NCI-H146 treated with DMSO at 0.1 percent for 48 hours (cell line): ENCODE measurements around the gene CSTPP1.
A peak's percentile ranks its signal among the peaks of the same experiment; 100 is the strongest.

ENCODE experiments used
- DNase-seq: peaks from one replicate; lab custom pipeline; 2025; ENCODE audit not compliant: unreplicated experiment; lab: John Stamatoyannopoulos, UW

The CSTPP1 gene

DNA sequence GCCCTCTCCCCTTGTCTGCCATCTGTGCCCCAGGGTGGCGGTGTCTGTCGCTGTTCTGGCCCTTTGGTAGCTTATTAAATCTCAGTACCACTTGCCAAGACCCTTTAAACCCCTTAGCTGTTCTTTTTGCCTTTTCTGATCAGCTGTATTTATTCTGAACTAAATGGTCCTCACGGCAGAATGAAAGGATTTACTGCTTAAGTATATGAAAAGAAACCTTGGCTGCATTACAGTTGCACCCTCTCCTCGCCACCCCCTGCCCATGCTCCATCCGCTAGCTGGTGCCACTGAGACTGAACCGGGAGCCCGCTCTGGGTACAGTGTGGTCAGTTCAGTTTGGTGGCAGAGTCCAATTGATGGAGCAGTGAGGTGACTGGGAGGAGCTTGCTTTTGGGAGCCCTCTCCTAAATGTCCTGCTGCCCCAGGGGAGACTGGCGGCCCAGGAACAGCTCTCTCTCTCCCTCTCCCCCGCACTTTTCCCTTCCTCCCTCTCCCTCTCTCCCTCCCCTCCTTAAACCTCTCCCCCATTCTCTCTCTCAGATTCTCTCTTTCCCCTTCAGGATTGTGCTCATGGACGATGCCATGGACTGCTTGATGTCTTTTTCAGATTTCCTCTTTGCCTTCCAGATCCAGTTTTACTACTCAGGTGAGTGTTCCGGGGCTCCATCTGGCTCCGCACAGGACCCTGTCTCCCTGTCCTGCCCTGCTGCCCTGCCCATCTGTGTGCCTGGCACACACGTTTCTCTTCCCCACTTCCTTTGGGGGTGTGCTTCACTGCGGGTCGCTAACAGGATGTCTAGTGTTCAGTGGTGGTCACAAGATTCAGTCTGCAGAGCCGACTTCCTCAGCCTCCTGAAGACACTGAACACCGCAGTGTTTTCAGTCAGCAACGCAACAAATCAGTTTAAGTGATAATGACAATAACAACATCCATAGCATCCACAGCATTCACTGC lies 218.3 kb downstream of the CSTPP1 start:
- no peak for DNase-seq

- DNase-seq: no peak
These were observed 219.3 kb downstream of the CSTPP1 start for GRCh38 chr11:47155879-47156278.

DNA sequence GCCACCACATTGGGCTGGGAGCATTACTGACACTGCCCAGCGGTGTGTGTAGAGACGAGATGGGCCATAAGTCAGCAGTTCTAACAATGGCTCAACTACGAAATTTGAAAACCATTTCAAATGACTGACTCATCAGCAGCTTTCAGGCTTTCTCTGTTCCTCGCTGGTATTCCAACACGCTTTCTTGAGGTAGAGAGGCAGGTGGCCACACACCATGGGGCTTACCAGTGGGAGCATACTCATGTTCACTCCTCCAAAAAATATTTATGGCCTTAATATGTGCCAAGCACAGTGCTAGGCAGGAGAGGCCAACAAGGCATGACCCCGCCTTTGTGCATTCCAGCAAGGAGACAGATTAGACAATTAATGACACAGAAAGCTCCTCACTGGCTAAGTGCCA lies 219.8 kb downstream of the CSTPP1 start:
- DNase-seq: no peak

GRCh38 chr11:47156951-47157350 lies 220.4 kb downstream of the CSTPP1 start:
- no peak for DNase-seq

- no peak for DNase-seq
These were observed 221.2 kb downstream of the CSTPP1 start for GRCh38 chr11:47157805-47158204.

GRCh38 chr11:47158242-47158641 lies 221.7 kb downstream of the CSTPP1 start:
- DNase-seq: no peak

GRCh38 chr11:47160753-47161133 lies 224.2 kb downstream of the CSTPP1 start:
- no peak for DNase-seq

GRCh38 chr11:47161134-47161854 lies 224.7 kb downstream of the CSTPP1 start:
- DNase-seq: peak; percentile 26

DNA sequence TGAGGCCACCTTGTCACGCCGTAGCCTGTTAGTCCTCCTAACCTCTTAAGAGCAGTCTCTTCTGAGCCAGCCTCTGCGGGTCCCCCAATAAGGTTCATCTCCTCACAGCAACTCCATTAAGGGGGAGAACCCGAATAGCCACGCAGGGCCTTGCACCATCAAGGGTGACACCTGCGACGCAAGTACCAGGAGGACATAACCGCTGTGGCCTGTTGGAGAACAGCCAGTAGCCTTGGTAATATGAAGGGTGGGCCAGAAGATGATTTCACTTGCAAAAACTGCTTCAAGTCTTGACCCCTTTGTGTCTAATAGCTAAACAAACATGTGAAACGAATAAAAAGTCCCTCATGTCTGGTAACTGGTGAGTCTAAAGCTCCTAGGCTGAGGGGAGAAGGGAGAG lies 225.3 kb downstream of the CSTPP1 start:
- DNase-seq: no peak

- no peak for DNase-seq
These were observed 225.9 kb downstream of the CSTPP1 start for GRCh38 chr11:47162426-47162825.

DNA sequence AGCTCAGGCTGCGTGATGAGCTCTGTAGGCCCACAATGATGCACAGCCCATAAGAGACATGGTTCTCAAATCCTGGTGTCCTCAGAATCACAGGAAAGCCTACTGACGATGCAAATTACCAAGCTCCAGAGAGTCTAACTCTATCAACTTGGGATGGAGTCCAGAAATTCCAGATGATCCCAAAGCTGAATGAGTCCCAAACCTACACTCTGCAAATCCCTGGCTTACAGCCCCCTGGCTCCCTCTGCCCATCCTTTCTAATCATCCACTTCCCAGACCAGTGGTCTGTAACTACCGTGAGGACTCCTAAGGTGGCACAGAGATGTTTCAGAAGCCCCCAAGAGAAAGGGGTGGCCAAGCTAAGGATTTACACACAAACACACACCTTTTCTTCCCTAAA lies 226.6 kb downstream of the CSTPP1 start:
- no peak for DNase-seq

DNA sequence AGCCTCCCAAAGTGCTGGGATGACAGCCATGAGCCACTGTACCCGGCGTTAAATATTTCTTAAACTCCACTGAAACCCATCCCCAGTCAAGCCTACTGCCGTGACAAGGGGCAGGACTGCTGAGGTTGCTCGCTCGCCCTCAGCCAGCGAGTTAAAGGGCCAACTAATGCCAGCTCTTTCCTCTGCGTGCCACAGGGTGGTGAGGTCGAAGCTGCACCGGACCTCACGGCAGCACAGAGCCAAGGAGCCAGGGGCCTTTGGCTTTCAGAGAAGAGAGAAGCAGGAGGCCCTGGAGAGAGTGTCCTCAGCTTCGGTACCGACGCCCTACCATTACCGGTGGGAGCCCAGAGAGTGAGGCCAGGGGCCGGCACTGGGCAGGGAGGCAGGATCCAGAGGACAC lies 227.3 kb downstream of the CSTPP1 start:
- DNase-seq: no peak

DNA sequence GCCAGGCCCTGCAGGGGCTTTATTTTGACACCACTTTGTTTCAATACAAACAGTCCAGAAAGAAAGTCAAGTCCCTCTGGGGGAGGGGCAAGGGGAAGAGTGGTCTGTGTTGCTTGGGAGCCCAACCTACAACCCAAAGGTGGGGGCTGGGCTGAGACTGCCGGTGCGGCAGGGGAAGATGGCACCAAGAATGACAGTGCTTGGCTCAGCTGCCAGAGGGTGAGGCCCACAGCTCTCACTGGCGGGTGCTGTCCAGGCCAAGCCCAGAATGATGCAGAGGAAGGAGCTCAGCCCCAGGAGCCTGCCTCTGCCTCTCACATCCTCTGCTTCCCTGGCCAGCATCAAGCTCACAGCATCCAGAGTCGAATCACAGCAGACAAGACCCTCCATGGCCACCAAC lies 227.8 kb downstream of the CSTPP1 start:
- DNase-seq: no peak

GRCh38 chr11:47165253-47165840 lies 228.8 kb downstream of the CSTPP1 start:
- no peak for DNase-seq

- no peak for DNase-seq
These were observed 229.8 kb downstream of the CSTPP1 start for GRCh38 chr11:47166368-47166767.

DNA sequence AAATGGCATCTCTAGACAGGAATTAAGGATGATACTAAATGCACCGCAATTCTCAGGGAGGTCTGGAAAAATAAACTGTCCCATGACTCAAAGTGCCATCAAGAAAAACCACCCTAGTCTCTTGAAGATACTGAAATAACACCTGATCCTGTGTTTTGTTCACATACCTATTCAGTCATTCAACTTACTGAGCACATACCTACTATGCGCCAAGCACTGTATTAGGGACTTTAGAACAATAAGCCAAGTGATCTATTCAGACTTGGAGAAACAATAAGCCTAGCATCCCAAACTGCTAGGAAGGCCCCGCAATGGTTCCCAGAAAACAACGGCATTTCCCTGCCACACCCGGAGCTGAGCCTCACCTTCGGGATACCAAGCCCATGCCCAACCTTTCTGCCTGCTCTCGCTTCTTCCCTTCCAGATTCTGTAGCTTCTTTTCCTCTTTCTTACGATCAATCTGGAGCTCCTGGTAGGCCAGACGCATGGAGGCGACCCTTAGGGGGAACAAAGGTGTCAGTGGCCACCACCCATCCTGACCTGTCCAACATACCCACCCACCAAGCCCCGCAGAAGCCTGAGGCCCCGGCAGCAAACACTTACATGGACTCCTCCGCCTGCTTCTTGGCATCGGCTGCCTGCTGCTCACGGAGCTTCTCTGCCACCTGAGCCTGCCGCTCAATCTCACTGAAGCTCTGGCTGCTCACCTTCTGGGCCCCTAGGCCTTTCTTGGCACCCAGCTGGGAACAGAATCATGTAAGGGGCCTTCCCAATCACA lies 234.7 kb downstream of the CSTPP1 start:
- no peak for DNase-seq

DNA sequence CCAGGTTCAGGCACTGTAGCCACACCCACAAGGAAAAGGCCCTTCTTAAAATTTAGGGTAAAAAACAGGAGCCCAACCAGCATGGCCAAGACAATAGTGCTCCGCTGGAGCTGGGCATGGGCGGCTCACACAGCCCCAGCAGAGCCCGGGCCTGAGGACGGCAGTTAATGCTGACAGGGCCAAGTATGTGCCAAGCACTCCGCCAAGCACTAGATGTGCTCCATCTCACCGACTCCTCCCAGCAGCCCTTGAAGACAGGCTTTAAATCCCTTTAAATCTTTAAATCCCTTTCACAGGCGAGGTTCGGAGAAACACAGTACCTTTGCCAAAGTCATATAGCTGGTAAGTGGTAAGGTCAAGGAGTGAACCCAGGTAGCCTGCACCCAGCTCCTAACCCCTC lies 235.3 kb downstream of the CSTPP1 start:
- DNase-seq: no peak

- no peak for DNase-seq
These were observed 236.3 kb downstream of the CSTPP1 start for GRCh38 chr11:47172740-47173336.

DNA sequence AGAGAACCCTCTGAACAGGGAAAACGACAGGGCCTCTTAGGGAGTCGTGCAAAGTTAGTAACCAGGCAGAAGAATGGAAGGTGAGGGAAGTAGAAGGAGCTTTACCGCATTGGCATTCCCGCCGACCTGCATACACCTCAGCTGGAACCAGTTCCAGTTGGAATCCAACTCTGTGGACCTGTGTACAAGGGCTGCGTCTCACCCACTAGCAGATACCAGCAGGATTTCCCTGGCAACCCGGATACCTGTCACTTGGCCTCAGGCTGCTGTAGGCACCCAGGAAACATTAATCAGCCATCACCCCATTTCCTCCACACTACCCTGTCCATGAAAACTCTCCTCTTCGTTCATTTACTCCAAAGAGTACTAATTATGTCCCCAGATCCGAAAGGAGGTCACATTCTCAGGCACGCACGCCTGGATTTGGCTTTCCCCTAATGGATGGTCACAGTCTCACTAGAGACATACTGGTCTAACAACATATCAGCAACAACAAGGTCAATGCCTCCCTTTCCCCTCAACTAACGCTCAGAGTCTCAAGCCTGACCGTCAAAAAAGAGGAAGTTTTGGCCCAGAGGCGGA lies 239.3 kb downstream of the CSTPP1 start:
- no peak for DNase-seq
